NCI-H2029 (cell line): Measurements from ENCODE around the gene AADAT.
A peak's percentile ranks its signal among the peaks of the same experiment; 100 is the strongest.

Source experiments
- DNase-seq: peaks from one replicate; lab custom pipeline; 2025; lab: John Stamatoyannopoulos, UW

Gene AADAT

GRCh38 chr4:170033999-170034398, 55.8 kb downstream of the AADAT start:
- no peak for DNase-seq

GRCh38 chr4:170030121-170030520, 59.6 kb downstream of the AADAT start:
- no peak for DNase-seq

GRCh38 chr4:170027181-170027829, 62.5 kb downstream of the AADAT start:
- DNase-seq: peak; percentile 83

- DNase-seq: peak; percentile 72
These were observed 63.3 kb downstream of the AADAT start, which contains the start of gene MFAP3L for GRCh38 chr4:170026253-170027021. Gene MFAP3L (minus strand): TSS chr4:170026395. CDS start chr4:170005877, 20,518 bp downstream.

GRCh38 chr4:170025523-170026252, 64.1 kb downstream of the AADAT start:
- no peak for DNase-seq

- DNase-seq: no peak
These were observed 67.5 kb downstream of the AADAT start for GRCh38 chr4:170022211-170022610.

- DNase-seq: no peak
These were observed 72.5 kb downstream of the AADAT start for GRCh38 chr4:170017252-170017651.

- no peak for DNase-seq
These were observed 74.5 kb downstream of the AADAT start for GRCh38 chr4:170015285-170015684.

- DNase-seq: no peak
These were observed 75.3 kb downstream of the AADAT start for GRCh38 chr4:170014359-170015011.

GRCh38 chr4:170012629-170012958, 77.2 kb downstream of the AADAT start:
- no peak for DNase-seq

GRCh38 chr4:170011921-170012628, 77.7 kb downstream of the AADAT start:
- DNase-seq: no peak
